AG09319 (cell line): ENCODE data around the gene KCNQ4.

ENCODE experiments used
- DNase-seq: peaks from one replicate; pipeline ENCODE4 v3.0.0-alpha.2; 2010; ENCODE audit warnings: low read depth; ENCODE audit errors: extremely low read depth
- CTCF ChIP-seq: IDR thresholded peaks from 2 replicates; pipeline ENCODE4 v1.5.1; 2011; ENCODE audit warnings: low read depth, mild to moderate bottlenecking, inconsistent platforms, low read length, moderate library complexity

KCNQ4 gene

GRCh38 chr1:40886318-40887011, 102.9 kb downstream of the KCNQ4 start:
- no peak for TF ChIP-seq CTCF
- no peak for DNase-seq

GRCh38 chr1:40887012-40887378, 103.4 kb downstream of the KCNQ4 start:
- no peak for DNase-seq
- no peak for TF ChIP-seq CTCF

DNA sequence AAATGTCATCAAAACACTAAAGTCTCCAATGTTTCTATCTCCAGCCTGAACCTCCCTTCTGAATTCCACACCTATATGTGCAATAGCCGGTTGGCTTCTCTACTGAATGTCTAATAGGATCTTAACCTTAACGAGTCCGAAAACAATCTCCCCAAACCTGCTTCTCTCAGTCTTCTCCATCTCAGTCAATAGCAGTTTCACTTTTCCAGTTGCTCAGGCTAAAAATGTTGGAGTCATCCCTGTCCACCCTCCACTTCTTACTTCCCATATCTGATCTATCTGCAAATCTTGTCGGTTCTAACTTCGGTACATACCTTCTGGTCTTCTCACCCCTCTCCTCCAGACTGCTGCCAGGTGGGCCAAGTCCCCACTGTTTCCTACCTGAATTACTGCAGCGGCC, 104.1 kb downstream of the KCNQ4 start:
- TF ChIP-seq CTCF: no peak
- no peak for DNase-seq
